NB4 (cell line): ENCODE results near the gene SMKR1.

ENCODE experiments used
- DNase-seq: peaks from one replicate; pipeline ENCODE4 v3.0.0; 2010; ENCODE audit warnings: low read depth
- H3K4me3 ChIP-seq: one replicate; pipeline ENCODE4 v1.5.1; 2011; ENCODE audit warnings: mild to moderate bottlenecking, low read depth, low read length, moderate library complexity
- MYC ChIP-seq: IDR thresholded peaks from 2 replicates; pipeline ENCODE4 v1.6.1; 2011; ENCODE audit warnings: low read depth, low read length
- POLR2A ChIP-seq: IDR thresholded peaks from 2 replicates; pipeline ENCODE4 v1.6.1; 2011; ENCODE audit warnings: mild to moderate bottlenecking; ENCODE audit not compliant: insufficient read length; ENCODE audit errors: extremely low read depth
- TF ChIP-seq, protein P1 (sequence below): IDR thresholded peaks from 2 replicates; pipeline ENCODE4 v1.6.1; 2011; ENCODE audit warnings: low read depth, low read length
- TF ChIP-seq, protein P2 (sequence below): IDR thresholded peaks from one replicate; pipeline ENCODE4 v1.5.1; 2012; ENCODE audit warnings: low read depth, low read length

Gene SMKR1

DNA sequence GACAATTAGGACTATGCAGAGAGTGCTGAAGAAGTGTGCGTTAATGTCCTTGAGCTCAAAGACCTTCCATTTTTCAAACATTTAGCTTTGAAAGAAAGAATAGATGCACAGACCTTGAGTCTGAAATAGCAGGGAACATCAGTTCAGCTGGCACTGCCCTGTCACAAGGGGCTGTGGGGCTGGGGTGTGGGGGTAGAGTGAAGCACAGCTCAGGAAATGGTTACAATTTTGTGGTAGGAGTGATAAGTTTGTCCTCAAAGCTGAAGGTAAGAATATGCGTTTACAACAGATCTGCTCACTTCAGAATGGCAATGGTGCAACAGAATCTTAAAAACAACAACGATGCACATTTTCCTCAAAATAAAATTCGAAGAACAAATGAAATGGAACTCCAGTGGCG, 33.6 kb downstream of the SMKR1 start:
- DNase-seq = peak; percentile 65
- TF ChIP-seq, protein P1, sequence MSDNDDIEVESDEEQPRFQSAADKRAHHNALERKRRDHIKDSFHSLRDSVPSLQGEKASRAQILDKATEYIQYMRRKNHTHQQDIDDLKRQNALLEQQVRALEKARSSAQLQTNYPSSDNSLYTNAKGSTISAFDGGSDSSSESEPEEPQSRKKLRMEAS = no peak
- no peak for TF ChIP-seq MYC
- no peak for TF ChIP-seq POLR2A
- TF ChIP-seq, protein P2, sequence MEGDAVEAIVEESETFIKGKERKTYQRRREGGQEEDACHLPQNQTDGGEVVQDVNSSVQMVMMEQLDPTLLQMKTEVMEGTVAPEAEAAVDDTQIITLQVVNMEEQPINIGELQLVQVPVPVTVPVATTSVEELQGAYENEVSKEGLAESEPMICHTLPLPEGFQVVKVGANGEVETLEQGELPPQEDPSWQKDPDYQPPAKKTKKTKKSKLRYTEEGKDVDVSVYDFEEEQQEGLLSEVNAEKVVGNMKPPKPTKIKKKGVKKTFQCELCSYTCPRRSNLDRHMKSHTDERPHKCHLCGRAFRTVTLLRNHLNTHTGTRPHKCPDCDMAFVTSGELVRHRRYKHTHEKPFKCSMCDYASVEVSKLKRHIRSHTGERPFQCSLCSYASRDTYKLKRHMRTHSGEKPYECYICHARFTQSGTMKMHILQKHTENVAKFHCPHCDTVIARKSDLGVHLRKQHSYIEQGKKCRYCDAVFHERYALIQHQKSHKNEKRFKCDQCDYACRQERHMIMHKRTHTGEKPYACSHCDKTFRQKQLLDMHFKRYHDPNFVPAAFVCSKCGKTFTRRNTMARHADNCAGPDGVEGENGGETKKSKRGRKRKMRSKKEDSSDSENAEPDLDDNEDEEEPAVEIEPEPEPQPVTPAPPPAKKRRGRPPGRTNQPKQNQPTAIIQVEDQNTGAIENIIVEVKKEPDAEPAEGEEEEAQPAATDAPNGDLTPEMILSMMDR = no peak

DNA sequence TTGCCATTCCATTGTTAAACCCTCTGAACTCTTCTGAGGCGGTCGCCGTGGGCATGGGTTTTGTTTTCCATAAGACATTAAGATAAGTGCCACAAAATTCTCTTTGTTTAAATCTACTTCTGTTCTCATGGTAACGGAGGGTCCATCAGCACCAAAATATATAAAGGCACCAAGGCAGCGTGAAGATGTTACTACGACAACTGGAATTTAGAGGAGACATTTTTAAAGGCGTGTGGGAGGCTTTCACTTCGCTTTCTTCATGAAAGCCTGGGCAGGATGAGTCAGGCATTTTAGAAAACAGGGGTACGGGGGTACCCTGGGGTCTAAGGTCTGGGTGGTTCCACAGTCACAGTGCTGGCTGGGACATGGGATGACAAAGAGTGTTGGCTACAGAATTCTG, 34.0 kb downstream of the SMKR1 start:
- peak; percentile 49 for DNase-seq
- no peak overlapping the region for H3K4me3 ChIP-seq
- TF ChIP-seq MYC (no peak), POLR2A (no peak)
- TF ChIP-seq, protein P1 = no peak
- TF ChIP-seq, protein P2 = no peak

More for the DNA sequence above, 33.6 kb downstream of the SMKR1 start:
- no peak overlapping the region for H3K4me3 ChIP-seq

DNA sequence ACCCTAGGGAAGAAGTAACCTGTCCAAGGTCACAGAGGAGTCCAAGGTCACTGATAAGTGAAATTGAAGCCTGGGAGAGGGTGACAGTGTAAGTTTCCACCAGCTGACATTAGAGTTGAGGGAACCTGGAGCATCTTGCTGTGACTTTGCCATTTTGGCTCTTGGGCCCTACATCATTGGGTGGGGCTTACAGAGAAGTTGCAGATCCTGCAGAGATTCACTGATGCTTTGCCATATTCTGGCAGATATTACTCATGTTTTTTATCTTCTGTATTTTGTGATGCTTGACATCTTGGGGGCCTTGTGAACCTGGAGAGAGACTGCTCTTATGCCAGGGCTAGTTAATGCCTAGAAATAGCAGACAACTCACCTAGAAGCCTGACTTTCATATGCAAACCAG, 36.5 kb downstream of the SMKR1 start:
- DNase-seq = no peak
- TF ChIP-seq, protein P2 = no peak
- TF ChIP-seq, protein P1 = no peak
- no peak for TF ChIP-seq POLR2A
- TF ChIP-seq MYC = no peak
- H3K4me3 ChIP-seq = no peak overlapping the region

DNA sequence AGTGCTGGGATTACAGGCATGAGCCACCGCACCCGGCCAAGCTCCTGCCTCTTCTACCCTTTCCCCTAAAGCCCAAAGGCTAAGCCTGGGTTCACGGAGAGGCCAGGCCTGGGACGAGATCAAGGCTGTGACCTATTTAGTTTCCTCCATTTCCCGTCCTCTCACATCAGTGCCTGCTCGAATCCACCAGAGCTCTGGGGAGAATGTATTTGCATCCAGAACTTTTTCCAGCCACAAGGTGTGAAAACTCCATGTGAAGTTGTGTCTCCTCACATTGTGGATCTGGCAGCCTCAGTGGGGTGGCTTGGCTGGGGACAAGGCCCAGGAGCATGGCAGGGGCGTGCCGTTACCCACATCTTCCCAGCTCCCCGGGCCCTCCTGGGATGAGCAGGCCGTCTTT, 38.0 kb downstream of the SMKR1 start:
- no peak for DNase-seq
- no peak overlapping the region for H3K4me3 ChIP-seq
- TF ChIP-seq, protein P2 = no peak
- TF ChIP-seq POLR2A (no peak), MYC (no peak)
- TF ChIP-seq, protein P1 = no peak

DNA sequence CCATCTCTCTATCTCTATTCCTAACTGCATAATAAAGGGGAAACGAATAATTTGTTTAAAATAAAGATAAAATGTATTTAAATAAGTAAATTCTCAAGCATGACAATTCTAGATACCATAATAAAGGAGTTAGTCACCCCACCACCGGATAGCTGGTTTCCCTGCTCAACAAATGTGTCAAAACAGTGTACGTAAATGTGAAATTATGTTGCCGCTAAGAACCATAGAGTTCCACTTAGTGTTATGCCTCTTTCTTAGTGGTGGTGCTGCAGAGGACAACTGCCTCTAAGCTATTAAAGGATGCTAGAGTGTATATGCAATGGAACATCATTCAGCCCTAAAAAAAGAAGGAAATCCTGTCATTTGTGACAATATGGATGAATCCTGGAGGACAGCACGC, 42.4 kb downstream of the SMKR1 start:
- no peak for DNase-seq
- no peak overlapping the region for H3K4me3 ChIP-seq
- TF ChIP-seq, protein P2 = no peak
- TF ChIP-seq POLR2A (no peak), MYC (no peak)
- TF ChIP-seq, protein P1 = no peak
